GM19463 (cell line): ENCODE results near the gene PBX3.

ENCODE experiments used
- ATAC-seq: cut with Tn5 transposase; IDR thresholded peaks from one replicate; pipeline ENCODE4 v1.9.1; 2021; ENCODE audit warnings: mild to moderate bottlenecking, moderate library complexity; ENCODE audit not compliant: unreplicated experiment

The PBX3 gene

GRCh38 chr9:125932012-125932411, 184.8 kb downstream of the PBX3 start:
- no peak for ATAC-seq

DNA sequence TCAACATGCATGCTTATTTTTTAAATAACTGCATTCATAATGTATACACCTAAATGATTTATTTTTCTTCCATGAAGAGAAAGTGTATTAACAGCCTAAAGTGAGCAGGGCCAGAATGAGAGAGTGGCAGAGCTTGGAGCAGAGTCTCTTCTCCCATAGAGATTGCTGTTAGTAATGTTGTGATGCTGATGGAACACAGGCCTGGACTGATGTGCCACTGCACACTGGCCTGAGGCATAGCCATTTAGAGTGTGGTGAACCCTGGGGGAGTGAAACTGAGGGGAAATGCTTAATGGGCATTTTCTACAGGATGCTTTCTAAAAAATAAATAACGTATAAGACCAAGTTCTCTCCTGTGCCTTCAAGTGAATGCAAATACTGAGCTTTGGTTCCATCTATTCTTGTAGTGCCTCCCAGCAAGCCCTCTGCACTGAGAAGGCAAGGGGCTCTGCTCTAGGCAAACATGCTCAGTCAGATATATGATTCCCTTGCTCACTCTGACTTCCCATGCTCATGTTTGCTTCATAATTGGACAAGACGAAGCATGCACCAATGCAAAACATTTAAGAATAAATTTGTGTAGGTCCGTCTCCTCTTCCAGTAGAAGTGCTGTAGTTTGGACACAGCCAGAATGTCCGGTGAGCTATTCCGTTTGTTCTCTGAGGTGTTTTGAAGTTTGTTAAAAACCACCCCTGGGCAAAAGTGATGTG, 185.7 kb downstream of the PBX3 start:
- no peak for ATAC-seq

DNA sequence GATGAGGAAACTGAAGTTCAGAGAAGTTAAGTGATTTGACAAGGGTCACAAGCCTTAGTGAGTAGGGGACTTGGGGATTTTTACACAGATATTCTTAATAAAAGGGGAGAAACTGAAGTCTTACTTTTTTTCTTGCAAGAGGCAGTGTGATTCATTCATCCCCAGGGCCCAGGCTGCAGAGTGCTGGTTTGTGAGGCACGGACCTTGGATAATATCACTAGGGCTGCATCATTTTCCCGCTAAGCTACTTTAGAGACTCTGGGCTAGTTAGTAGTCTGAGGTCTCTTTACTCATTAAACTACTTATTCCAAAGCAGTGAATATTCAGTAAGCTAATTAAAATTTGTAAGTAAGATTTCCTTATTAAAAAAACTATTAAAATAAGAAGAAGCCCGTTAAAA, 195.0 kb downstream of the PBX3 start:
- no peak for ATAC-seq

- no peak for ATAC-seq
These were observed 196.7 kb downstream of the PBX3 start for GRCh38 chr9:125943831-125944230.

DNA sequence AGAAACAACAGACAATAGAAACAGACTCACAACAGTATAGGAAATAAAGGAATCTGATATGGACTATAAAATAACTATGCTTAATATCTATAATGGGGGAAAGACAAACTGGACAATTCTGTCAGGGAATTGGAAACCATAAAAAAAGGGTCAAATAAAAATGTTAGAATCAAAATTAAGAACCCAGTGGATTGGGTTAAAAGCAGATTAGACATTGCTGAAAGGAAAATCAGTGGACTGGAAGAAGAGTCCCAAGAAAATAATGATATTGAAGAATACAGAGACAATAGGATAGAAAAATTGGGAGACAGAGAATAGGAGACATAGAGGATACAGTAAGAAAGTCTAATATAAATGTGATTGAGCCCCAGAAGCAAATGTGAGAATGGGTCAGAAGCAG, 199.2 kb downstream of the PBX3 start:
- no peak for ATAC-seq

- ATAC-seq: no peak
These were observed 201.9 kb downstream of the PBX3 start for GRCh38 chr9:125948887-125949596.

DNA sequence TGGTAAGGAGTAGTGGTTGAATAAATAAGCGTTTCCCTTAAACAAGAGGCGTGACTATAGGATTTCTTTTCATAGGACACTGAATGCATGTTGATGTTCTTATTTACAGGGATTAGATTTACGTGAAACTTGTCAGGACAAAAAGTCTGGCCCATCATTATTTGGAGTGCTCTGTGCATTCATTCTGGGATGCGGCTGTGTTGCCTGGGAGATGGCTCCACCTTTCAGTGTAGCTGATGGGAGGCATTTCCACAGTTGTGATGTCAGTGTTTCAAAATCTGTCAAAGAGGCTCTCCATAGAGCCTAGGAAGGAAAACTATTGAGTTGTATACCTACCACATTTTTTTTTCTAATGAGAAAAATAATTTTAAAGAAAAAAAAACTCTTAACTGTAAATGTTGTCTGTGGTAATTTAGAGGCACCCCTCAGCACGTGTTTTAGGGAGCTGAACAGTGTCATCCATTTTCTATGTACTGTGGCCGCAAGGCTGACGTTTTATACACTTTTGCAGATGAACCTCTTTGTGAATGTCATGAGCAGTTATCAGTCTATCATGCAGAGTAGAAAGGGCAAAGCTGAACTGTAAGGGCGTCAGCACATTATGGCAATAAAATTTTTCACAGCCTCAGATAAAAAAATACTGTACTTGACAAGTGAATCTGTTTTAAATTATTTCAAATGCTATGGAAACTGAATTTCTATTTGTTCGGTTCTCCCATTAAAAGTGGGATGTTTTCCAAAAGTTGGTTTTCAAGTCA, 202.7 kb downstream of the PBX3 start:
- no peak for ATAC-seq

DNA sequence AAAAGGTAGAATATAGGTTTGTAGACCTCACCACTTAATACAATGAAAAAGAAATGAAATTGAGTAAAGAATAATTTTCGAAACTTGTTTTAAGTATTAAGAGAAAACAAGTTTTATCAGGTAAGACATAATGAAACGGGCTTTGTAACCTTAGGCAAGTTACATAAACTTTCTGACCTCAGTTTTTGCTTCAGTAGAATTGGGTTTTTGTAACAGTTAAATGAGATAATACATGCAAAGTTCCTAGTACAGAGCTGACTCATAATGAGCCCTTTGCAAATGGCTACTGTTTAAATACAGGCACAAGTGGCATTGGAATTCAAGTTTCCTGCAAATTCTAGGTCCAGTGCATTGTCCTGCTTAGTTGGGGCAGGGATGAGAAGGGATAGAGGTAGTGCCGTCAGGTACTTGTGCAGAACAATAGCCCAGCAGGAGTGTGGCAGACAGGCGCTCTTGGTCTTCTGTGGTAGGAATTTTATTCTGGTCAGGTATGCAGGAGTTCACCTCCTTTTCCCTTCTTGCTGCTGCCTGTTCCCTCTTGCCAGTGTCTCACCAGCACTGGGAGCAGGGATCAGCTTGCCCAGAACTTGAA, 203.8 kb downstream of the PBX3 start:
- ATAC-seq: no peak

GRCh38 chr9:125953314-125954019, 206.3 kb downstream of the PBX3 start:
- ATAC-seq: no peak

- ATAC-seq: no peak
These were observed 208.9 kb downstream of the PBX3 start for GRCh38 chr9:125956102-125956501.

DNA sequence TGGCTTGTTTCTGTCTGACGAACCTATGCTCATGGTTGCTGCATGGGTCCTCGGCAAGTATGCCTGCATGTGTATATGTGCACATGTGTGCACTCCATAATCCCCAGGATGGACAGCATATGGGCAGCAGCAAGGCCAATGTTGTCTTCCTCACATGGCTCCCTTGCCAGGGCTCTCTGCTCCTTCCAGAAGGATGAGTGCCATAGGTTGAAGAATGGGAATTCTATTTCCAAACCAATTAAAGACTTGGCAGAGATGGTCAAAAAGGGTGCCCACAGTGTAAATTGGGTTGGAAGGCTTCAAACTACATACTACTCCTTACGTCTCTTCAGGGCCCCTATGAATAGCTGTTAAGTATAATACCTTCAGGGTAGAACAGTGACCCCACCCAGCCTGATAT, 212.1 kb downstream of the PBX3 start:
- ATAC-seq: no peak

DNA sequence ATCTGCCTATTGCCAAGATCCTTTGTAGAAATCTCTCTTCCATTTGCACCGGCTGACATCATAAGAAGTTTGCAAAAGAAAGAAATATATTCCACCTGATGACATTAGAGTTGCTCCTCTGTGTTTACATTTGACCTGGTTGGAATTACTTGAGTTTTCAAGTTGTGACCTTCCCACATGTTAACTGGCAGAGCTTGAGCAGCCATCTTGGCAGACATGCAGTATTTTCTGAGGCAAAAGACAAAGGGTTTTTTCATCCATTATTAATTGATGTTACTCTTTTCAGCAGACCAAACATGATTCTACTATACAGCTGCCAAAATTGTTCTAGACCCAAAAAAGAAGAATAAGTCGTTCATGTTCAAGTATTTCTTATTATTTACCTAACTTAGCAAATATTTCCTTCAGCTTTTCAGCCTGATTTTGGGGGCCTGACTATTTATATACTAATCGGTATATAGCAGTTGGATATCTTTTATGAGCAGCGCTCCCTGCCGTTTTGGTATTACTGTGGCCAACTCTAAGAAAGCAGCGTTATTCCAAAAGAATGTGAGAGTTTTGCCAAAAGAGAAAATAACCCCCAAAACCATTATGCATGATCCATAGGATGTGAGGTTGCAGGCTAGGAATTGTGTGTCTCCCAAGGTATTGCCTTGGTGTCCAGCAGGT, 212.9 kb downstream of the PBX3 start:
- no peak for ATAC-seq

DNA sequence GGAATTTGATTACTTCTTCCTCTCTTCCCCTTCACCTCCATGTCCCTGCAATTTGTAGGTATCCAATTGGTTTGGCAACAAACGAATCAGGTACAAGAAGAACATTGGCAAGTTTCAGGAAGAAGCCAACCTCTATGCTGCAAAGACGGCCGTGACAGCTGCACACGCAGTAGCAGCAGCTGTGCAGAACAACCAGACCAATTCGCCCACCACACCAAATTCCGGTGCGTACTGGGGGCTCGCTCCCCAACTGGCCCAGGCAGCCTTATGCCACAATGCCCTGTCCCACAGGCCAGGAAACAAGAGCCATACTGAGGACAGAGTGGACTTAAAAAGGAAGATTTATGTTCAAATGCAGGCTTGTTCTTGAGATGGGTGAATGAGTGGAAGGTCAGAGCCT, 213.5 kb downstream of the PBX3 start:
- ATAC-seq: no peak

DNA sequence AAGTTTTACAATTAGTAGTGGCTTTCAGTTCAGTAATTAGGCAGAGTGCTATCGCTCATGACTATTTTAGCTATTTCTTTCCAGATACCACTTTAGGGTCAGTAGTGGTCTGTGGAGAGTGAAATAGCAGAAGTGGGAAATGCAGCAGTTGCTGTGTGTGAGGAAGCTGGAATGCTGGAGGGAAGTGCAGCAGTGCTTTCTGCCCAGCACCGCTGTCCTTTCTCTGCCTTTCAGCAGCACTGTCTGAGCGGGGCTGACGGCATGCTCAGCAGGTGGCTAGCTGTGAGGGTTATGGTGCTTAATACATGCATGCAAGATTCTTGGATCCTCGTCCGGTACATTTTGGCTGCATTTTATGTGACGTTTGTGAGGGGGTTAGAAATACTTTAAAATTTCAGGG, 213.9 kb downstream of the PBX3 start:
- ATAC-seq: no peak

- ATAC-seq: no peak
These were observed 216.8 kb downstream of the PBX3 start for GRCh38 chr9:125963932-125964331.

GRCh38 chr9:125964702-125965225, 217.6 kb downstream of the PBX3 start:
- ATAC-seq: no peak

- ATAC-seq: no peak
These were observed 218.3 kb downstream of the PBX3 start for GRCh38 chr9:125965477-125965876.

DNA sequence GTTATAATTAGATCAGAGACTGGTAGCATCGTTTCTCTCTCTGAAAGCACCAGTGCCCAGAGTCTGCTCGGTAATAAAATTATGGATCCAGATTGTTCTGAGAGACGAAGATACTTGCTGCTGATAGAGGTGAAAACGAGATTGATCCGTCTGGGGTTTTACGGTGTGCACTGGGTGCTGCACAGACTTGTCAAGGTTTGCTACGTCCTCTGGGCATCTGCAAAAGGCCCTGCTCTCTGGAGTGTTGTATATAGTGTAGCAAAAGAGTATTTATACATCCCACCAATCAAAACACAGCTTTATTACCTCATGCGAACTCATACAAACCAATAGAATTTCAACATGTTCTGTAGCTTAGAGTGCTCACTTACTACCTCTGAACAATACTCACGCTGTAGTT, 219.3 kb downstream of the PBX3 start:
- ATAC-seq: no peak

DNA sequence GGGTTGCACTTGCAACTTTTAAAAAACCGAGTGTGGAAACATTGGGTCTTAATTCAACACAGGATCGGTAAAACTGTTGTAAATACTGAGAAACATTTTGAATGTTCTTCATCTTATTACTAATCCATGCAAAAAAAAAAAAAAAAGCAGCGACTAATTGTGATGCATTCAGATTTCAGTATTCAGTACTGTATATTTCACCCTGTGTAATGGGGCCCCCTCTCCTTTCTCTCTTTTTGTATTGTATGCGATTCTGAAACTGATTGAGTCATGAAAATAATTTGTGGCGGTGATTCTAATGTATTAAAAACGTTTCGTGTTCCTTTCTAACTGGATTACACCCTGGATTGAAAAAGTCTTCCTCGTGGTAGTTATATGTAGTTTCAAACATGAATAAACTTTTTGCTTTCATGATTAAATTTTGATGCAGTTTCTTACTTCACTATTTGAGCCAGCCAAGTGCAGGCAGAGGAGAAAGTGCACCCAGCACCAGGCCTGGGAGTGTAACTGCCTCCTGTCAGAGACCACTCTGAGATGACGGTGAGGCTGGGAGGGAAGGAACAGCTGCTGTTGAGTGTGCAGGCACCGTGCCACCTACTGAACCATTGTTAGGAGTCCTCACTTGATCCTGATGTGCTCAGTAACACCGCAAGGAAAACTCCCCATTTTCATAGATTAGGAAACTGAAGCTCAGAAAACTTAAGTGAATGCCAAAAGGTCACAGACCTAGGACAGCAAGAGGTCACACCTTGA, 220.0 kb downstream of the PBX3 start:
- ATAC-seq: no peak
